Activated T-cell treated with anti-CD3 and anti-CD28 coated beads for 24 hours (primary cell): Measurements from ENCODE around the gene RAE1.

Experiments used
- DNase-seq: peaks from one replicate; pipeline ENCODE4 v3.0.0-alpha.2; 2020; ENCODE audit warnings: low read depth

The RAE1 gene

DNA sequence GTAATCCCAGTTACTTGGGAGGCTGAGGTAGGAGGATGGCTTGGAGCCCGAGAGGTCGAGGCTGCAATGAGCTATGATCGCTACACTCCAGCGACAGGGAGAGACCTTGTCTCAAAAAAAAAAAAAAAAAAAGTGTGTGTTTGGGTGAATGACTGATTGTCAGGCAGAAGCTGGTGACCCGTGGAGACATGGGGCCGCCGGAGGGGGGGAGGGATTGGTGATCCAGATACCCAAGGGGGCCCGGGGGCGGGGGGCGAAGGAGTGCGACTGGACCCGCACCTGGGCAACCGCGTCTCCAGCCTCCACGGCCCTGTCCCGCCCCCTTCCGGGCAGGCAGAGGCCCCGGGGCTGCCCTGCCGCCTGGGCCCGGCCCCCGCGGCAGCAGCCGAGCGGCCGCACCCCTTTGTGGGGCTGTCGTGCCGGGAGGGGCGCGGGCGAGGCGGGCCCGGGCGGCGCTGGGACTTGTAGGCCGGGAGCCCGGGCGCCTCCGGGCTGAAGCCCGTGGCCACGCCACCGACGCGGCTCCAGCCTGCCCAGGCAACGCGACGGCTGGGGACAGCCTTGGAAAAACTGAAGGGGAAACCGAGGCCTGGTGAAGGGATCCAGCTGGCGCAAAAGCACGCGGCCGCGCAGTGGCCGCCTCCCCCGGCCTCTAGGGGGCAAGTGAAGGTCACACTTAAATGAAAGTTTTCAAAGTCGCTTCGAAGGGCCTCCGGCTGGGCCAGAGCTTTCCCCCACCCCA, 38.1 kb downstream of the RAE1 start:
- DNase-seq, result peak; percentile 51

DNA sequence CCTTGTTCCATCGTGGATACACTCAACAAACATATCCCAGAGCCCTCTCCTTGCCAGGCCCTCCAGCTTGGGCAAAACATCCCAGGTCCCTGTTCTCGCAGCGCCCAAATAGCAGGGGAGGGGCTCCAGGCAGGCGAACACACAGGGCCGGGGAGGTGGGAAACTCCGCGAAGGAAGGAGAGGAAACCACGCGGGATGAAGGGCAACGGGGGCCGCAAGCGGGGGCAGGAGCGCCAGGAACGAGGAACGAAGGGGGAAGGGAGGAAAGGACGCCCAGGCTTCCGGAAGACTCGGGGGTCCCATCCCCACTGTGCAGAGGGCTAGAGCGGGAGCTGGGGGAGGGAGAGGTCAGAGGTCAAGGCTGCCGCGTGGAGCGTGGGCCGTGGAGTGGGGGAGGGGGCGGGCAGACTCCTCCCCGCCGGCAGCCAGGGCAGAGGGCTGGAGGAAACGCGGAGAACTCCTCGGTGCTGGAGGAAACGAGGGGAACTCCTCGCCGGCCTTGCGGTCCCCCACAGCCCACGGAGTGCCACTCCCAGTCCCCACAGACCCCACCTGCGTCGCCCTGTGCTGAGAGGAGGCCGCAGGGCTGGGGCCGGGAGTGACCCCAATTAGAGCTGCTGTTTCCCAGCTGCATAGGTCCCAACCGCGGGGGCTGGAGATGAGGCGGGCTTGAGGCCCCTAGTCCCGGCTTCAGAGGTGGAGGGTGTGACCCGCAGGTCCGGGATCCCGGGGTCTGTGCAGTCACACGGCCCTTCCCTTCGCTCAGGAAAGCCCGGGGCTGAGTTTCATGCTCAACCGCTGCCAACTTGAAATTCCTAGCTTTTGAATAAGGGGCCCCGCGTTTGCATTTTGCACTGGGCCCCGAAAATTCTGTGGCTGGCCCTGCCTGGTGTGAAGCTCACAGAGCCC, 38.9 kb downstream of the RAE1 start:
- peak; percentile 60 for DNase-seq

DNA sequence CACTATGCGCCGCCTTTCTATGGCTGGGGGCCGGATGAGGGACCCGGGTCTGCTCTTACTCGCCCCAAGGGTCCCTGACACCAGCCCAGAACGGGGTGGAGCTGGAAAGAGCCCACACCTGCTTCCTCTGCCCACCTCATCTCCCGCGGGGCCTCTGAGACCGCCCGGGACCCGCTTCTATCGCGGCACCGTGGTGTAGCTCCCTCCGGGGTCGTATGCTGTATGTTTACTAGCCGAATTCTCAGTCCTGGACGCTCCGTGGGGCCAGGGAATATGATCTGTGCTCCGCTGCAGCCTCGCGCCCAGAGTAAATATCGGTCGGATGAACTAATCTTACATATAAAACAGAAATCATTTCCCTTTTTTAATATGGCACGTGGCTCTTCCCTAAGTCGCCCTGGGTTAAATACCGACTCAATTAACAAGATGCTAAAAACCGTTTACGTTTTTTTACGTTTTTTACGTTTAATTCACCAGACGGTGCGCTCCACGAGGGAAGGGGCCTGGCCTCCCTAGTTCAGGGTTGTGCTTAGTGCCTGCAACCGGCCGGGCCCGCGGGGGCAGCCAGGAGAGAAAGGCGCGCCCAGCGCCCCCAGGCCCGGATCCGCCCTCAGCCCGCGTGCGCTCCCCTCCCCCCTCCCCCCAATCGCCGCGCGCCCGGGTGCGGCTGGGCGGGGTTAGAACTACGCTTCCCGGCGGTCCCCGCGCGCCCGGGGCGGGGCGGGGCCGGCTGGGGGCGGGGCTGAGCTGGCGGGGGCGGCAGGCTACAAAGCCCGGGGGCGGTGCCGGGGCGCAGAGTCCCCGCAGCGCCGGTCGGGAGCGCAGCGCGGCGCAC, 39.8 kb downstream of the RAE1 start, which contains the start of gene RBM38:
Gene RBM38 (plus strand): TSS at position 793 of the 835 bp plus-strand sequence. CDS start 186 bp downstream, outside the sequence.
- DNase-seq, result peak; percentile 81

DNA sequence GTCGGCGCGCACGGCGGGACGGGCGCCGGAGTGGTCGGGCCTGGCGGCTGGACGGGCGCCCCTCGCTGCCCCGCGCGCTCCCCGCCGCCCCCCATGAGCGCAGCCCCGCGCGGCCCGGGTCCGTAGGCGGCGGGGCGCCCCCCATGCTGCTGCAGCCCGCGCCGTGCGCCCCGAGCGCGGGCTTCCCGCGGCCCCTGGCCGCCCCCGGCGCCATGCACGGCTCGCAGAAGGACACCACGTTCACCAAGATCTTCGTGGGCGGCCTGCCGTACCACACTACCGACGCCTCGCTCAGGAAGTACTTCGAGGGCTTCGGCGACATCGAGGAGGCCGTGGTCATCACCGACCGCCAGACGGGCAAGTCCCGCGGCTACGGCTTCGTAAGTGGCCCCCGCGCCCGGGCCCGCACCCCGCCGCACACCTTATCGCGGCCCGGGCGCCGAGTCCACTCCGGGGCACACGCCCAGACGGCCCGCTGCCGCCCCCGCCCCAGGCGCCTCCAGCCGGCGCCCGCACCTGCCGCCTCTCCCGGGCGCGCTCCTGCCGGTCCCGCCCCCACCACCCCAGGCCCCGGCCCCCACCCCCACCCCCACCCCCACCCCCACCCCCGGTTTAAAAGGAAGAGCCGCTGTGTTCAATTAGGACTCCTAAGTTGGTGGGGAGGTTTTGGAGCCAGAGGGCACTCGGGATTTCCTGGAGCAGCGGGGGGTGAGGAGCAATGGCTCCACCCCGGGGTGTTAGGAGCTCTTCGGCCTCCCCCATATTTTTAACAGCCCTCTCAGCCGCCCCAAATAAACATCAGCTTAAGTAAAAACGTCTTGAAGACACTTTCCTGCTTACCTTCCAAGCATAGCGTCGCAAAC, 40.6 kb downstream of the RAE1 start:
- DNase-seq, result peak; percentile 34

DNA sequence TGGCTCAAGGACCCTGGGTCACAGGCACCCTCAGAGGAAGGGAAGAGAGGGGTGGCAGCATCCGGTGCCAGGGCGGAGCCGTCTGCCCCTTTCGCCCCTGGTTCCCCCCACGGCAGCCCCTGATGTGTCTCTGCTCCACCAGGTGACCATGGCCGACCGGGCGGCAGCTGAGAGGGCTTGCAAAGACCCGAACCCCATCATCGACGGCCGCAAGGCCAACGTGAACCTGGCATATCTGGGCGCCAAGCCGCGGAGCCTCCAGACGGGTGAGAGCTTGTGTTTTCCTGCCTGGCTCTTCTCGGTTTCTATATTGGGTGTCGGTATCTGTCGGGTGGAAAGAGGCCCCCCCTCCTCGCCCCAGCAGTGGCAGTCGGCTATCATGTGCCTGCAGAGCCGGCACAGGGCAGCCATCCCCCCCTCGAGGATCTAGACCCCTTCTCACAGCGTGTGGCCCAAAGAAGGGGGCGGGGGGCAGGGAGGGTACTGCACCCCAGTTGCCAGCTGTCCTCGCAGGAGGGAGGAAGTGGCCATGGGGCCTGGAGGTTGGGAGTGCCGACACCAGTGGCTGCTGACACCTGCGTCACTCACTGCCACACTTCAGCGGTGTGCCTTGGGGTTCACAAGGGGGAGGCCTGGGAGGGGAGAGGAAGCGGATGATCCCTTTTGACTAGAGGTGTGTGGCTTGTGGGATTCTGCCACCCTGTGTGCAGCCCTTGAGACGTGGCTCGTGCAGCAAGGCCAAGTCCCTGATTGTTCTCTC, 41.6 kb downstream of the RAE1 start:
- DNase-seq, result peak; percentile 65

- DNase-seq, result no peak
These were observed 42.5 kb downstream of the RAE1 start for GRCh38 chr20:57393321-57394120.

- DNase-seq, result no peak
These were observed 43.3 kb downstream of the RAE1 start for GRCh38 chr20:57394121-57395082.

DNA sequence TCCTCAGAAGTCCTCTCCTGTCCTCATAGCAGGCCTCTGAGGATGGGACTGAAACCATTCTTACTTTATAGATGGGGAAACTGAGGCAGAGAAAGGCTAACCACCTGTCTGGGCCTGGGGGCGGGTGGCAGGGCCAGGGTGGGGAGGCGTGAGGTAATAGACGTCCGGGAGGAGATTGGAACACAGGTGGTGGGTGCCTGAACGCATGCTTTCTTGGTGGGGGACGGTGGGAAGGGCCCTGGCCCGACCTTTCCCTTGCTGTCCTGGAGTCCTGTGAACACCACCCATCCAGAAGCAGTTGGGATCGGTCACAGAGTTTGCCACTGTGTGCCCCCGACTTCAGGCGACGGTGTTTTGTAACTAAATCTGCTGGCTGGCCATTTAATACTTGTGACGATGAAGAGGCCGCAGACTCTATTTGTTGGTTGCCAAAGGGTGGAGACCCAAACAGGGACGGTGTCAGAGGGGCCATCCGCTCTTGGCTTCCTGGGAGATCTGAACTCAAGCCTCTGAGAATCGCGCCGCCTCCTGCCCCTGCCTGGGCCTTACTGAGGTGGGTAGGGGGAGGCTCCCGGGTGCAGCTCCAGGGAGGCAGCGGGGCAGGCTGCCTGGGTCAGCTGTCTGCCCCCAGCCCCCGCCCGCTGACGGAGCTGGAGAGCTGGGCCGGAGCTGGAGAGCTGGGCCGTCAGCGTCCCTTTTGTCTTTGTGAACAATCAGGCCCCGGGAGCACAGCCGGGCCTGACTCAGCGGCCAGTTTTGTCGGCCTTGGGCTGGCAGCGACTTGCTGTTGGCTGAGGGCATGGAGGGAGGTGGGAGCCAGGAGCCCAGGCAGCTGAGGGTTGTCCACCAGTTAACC, 44.3 kb downstream of the RAE1 start:
- no peak for DNase-seq

- DNase-seq, result no peak
These were observed 45.3 kb downstream of the RAE1 start for GRCh38 chr20:57396212-57396983.

DNA sequence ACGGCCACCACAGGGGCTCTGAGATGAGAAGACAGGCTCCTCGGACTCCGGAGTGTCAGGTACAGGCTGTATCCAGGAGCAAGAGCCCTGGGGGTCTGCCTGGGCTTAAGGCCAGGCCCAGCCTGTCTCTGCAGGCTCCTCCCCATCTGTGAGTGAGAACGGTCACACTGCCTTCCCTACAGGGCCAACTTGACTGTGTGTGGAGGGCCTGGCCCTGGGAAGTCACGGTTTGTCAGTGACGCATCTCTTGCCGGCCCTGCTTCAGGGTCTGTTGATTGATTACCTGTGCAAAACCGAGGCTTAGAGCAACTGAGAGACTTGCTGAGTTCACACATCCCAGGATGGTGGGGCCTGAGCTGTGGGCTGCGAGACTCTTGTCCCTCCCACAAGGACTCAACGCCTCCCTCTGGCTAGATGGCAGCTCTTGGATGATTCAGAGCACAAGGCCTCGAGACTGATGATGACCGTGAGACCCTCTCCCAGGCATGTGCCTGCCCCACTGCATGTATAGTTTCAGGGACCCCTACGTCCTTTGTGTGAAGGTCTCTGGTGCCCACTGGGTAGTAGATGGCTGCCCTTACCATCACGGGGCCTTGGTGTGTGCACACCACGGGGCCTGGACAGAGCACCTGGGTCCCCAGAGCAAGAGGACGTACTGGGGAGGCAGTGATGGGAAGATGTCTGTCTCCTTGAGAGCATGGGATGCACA, 46.1 kb downstream of the RAE1 start:
- DNase-seq, result no peak

DNA sequence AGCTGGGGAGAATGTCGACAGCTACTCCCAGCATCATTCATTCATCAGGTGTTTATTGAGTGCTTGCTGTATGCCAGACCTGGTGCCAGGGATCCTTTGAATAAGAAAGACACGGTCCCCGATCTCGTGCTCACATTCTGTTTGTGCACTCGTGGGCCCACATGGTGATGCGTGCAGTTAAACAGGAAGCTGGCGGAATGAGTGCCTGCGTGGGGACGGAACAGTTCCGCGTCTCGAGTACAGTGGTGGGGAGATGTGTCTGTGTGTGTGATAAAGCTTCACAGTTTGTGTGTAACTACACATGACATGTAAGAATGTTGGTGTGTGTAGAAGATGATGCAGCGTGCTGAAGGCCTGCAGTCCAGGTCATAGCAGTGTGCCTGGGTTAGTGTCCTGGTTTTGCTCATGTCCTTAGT, 46.6 kb downstream of the RAE1 start:
- DNase-seq, result peak; percentile 43

DNA sequence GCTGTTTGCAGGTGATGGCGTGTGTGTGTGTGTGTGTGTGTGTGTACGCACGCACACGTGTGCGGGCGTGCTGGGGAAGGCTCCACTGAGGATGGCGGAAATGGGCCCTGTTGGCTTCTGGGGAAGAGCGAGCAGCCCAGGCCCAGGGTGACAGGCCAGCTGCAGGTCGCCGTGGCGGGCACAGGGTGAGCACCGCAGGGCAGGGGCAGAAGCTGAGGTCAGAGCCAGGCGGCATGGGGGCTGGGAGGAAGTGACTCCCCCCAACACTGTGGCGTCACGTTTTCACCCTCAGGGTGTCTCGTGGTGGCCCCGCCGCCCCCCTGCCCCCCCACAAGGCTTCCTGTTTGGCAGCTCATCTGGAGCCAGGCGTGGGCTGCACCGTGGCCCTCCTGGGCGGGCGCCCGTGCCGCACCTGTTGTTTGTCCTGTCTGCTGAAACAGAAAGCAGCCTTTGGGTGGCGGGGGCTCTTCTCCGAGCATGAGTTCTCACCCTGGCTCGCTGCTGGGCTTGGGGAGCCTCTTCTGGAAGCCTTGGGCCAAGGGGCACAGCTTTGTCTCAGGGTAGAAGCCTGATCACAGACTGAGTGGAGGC, 47.3 kb downstream of the RAE1 start:
- peak; percentile 79 for DNase-seq

DNA sequence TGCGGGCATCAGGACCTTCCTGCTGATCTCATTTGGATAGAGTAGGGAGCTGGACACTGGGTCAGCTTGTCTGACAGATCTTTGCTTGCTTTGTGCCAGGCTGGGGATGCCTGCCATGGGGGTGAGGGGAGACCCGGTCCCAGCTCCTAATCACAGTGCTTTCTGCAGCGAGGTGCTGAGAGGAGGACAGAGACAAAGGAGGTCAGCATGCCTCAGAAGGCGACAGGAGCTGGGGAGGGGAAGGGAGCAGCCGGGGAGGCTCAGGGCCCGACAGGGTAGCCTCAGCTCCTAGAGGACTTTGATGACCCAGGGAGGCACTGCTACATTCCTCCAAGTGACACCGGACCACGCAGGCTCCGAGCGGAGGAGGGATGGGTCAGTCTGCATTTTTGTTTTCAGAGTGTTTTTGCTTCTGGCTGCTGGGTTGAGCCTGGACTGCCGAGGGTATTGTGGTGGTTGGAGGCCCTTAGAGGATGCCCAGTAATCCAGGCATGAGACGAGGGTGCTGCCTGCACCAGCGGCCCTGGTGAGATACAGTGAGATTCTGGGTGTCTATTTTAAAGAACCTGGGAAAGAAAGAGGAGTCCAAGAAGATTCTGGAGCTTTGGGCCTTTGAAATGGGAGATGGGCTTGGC, 48.0 kb downstream of the RAE1 start:
- DNase-seq, result no peak

- DNase-seq, result peak; percentile 46
These were observed 48.6 kb downstream of the RAE1 start for GRCh38 chr20:57399587-57400155.

DNA sequence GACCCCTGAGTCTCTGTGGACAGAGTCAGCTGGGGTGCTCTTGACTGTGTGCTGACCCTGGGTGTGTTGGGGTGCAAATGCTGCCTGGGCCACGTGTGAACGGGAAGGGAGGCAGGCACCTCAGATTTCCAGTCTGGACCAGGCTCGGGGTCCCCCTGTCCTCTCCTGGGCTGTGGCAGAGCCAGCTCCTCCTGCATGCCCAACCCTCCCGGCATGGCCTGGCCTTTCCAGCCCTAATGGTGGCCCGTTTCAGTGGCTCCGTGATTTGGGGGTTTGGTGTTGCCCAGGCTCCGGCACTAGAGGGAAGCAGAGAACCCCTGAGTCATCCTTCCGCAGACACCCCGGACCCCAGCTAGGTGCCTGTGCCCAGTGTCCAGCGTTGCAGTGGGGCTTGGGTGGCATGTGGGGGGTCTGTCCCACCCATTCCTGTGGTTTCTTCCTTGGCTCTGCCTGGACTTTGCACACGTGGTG, 49.2 kb downstream of the RAE1 start:
- no peak for DNase-seq
